Uterus (tissue), 4 donors: ENCODE results near the gene DAND5. TPM values are rescaled to one million over a fixed set of nuclear protein-coding genes. Genes with fewer than 3 reads are reported as not detected.

Source experiments
- DNase-seq, 2 donors: peaks; one replicate each; pipeline ENCODE4 v3.0.0-alpha.2; 2019 to 2020
- H3K27ac ChIP-seq, 2 donors: fragments of 200-600 bp; sonication (generic); 1 replicate in 1 of 2; 2 replicates in 1 of 2; pipeline ENCODE4 v1.5.1; 2016 to 2018
- H3K27me3 ChIP-seq, 2 donors: fragments of 200-600 bp; sonication (generic); one replicate each; pipeline ENCODE4 v1.5.1; 2018 to 2019; ENCODE audit warnings: control low read depth in 1 of 2
- H3K36me3 ChIP-seq, 2 donors: fragments of 200-600 bp; sonication (generic); one replicate each; pipeline ENCODE4 v1.5.1; 2019; ENCODE audit warnings: control low read depth in 1 of 2
- H3K4me1 ChIP-seq, 2 donors: fragments of 200-600 bp; sonication (generic); one replicate each; pipeline ENCODE4 v1.5.1; 2018 to 2019; ENCODE audit warnings: control low read depth in 1 of 2
- H3K4me3 ChIP-seq, 2 donors: fragments of 200-600 bp; sonication (generic); 1 replicate in 1 of 2; 2 replicates in 1 of 2; pipeline ENCODE4 v1.5.1; 2018 to 2019; ENCODE audit warnings: mild to moderate bottlenecking in 1 of 2
- H3K9me3 ChIP-seq, 2 donors: fragments of 200-600 bp; sonication (generic); one replicate each; pipeline ENCODE4 v1.5.1; 2019; ENCODE audit warnings: control low read depth in 1 of 2
- POLR2A ChIP-seq, 2 donors: fragments of 450-650 bp; IDR thresholded peaks; one replicate each; pipeline ENCODE4 v1.6.1; 2016; ENCODE audit warnings: antibody characterized with exemption in 2 of 2, mild to moderate bottlenecking in 1 of 2, moderate library complexity in 1 of 2
- intact Hi-C: fragments of 100-400 bp; cut with DNase I; formaldehyde crosslinking; loops from one replicate; pipeline ENCODE4 v1.15.1; 2023; ENCODE audit warnings: low total_unique reads
- total RNA-seq, 4 donors: library from RNA; depleted of rRNA in 3 of 4; stranded (reverse); fragments of >200 nt in 3 of 4; gene quantifications; one replicate each; pipeline versions ENCODE4 v1.1.0 to v1.2.4, GENCODE V29; 2014 to 2023
- TF ChIP-seq, protein P1 (sequence below), 4 experiments: fragments of 200-600 bp in 2 of 4; fragments of 450-650 bp in 2 of 4; sonication (generic) in 2 of 4; IDR thresholded peaks; one replicate each; pipeline ENCODE4 v1.5.1; 2016 to 2019; ENCODE audit warnings: antibody characterized with exemption in 4 of 4, mild to moderate bottlenecking in 2 of 4, moderate library complexity in 1 of 4
- donor health status: DM: yes; HTN: yes; CAD: no.

Gene DAND5
- total RNA-seq, 4 donors from 2014 or later, result 0.14 TPM; not detected in 3

DNA sequence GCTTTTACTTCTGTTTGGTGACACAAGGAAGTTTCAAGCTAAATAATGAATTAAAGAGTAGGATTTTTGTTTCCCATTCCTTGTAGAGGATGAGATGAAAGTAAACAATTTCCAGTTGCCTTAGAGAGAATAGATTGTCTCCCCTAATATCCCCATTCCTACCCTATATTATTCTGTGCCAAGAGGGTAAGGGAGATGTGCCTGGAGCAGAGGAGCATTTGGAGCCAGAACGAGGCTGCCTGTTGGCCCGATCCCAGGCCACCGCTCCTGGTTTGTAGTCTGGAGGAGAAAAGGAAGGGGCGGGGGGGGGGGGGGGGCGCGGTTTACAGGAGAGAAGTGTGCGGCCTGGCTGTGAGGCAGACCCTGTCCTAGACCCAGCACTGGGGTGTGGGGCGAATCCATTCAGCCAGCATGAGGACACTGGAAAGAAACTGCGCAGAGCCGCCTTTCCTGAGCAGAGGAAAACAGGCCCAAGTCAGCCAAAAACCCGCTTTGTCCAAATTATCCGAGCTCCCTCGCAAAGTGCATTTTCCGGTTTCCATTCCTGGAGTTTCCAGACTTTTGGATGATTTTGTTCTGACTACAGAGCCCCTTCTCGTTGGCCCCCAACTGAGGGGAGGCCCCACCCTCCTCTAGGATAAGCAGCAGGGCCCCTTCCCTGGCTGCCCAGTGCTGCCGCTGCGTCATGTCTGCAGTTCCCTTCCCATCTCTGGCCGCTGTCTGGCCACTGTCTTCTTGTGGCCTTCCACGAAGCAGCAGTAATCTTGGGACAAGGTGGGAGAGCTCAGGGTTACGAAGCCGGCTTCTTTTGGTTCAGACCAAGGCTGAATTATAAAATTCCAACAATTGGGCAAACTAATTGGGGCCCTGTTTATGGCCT, 48.9 kb downstream of the DAND5 start:
- Histone ChIP-seq H3K4me3 (peak overlapping the region; percentile 1 to 29), H3K27me3 (no peaks in the 10 kb centered on the region), H3K27ac (peak overlapping the region; percentile 95 to 99), H3K4me1 (peaks cover 8 to 28% of the 10 kb centered on the region in 2 donors), H3K36me3 (no peaks in the 10 kb centered on the region), H3K9me3 (no peaks in the 10 kb centered on the region)
- TF ChIP-seq POLR2A (IDR thresholded peaks at IDR 0.05), result peak in 1 of 2 donors; percentile 7
- TF ChIP-seq, protein P1, sequence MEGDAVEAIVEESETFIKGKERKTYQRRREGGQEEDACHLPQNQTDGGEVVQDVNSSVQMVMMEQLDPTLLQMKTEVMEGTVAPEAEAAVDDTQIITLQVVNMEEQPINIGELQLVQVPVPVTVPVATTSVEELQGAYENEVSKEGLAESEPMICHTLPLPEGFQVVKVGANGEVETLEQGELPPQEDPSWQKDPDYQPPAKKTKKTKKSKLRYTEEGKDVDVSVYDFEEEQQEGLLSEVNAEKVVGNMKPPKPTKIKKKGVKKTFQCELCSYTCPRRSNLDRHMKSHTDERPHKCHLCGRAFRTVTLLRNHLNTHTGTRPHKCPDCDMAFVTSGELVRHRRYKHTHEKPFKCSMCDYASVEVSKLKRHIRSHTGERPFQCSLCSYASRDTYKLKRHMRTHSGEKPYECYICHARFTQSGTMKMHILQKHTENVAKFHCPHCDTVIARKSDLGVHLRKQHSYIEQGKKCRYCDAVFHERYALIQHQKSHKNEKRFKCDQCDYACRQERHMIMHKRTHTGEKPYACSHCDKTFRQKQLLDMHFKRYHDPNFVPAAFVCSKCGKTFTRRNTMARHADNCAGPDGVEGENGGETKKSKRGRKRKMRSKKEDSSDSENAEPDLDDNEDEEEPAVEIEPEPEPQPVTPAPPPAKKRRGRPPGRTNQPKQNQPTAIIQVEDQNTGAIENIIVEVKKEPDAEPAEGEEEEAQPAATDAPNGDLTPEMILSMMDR (IDR thresholded peaks at IDR 0.05), result no peak
- DNase-seq, result peak; percentile 84 to 86
- intact Hi-C loops, result no loop called here

DNA sequence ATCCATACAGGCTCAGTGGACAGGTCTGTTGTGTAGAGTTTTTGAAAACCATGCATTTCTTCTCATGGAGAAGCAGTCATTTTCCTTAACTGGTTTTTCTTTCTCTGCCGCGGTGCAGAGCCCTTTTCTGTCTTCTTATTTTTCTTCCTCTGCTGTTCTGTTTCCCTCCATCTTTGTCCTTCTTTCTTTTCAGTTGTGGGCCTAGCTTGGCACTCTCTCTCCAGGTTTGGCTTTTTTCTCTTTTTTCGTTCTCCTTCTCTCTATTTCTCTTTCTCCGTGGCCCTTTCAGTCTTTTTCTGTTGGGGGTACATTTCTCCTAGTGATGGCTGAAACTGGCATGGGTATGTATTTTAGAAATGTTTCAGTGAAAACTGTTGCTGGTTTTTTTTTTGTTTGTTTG, 50.0 kb downstream of the DAND5 start:
- H3K36me3 ChIP-seq, result no peaks in the 10 kb centered on the region
- no peaks in the 10 kb centered on the region for H3K9me3 ChIP-seq
- peaks cover 8 to 28% of the 10 kb centered on the region in 2 donors for H3K4me1 ChIP-seq
- intact Hi-C loops, result no loop called here
- H3K4me3 ChIP-seq, result no peak overlapping the region
- no peaks in the 10 kb centered on the region for H3K27me3 ChIP-seq
- TF ChIP-seq POLR2A (IDR thresholded peaks at IDR 0.05), result no peak
- TF ChIP-seq, protein P1 (IDR thresholded peaks at IDR 0.05), result no peak
- no peak for DNase-seq
- H3K27ac ChIP-seq, result peak overlapping the region; percentile 95 to 99

DNA sequence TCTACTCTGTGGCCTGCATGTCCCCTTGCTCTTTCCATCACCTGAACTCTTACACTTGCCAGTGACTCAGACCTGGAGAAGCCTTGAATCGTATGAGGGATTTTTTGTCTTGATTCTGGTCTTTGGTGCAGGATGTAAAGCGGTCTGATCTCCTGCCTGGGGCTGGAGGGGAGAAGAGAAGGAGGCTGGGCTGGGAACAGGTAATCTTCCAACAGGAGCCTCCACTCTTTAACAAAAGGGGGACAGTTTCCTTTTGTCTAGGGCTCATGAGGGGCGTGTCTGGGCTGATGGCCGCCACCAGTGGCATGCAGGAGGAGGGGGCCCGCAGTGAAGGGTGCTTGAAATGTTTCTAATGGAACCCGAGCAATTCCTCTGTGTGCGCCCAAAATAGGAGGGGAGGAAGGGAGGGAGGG, 50.6 kb downstream of the DAND5 start:
- peak overlapping the region; percentile 95 to 99 for H3K27ac ChIP-seq
- H3K9me3 ChIP-seq, result no peaks in the 10 kb centered on the region
- DNase-seq, result peak in 1 of 2 donors; percentile 20
- TF ChIP-seq, protein P1 (IDR thresholded peaks at IDR 0.05), result no peak
- TF ChIP-seq POLR2A (IDR thresholded peaks at IDR 0.05), result no peak
- no peaks in the 10 kb centered on the region for H3K27me3 ChIP-seq
- H3K4me3 ChIP-seq, result no peak overlapping the region
- no peaks in the 10 kb centered on the region for H3K36me3 ChIP-seq
- H3K4me1 ChIP-seq, result peaks cover 8 to 28% of the 10 kb centered on the region in 2 donors
- intact Hi-C loops, result no loop called here

DNA sequence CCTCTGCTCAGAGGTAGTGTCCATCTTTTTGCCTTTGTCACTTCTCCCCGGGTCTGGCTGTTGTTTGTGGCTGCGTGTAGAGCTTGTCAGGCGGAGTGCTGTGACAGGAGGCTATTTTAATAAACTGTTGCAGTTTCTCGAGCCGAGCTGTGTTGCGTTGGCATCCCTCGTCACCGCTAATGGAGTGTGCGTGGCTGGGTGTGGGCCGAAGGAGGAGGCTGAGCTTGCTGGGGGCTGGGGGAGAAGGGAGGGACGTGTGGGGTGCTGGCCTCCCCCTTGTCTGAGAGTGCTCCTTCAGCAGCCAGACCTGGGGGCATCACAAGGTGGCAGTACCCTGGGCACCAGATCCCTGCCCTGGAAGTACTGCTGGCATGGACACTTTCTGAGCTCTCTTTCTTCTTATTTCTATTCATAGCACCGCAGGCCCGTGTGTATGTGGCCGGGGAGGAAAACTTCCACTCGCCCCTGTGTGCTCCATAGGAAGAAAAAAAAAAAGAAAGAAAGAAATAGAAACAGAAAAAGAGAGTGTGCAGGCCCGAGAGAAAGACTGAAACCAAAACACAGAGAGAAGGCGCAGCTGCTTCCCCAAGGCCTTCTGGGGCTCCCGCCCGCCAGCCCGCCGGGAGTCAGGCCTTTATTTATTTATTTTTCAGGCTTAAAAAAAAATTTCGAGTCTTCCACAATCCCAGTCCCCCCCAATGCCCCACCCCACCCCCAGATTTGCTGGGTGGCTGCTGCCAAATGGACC, 52.9 kb downstream of the DAND5 start:
- intact Hi-C loops, result no loop called here
- DNase-seq, result peak; percentile 59 to 62
- Histone ChIP-seq H3K9me3 (no peaks in the 10 kb centered on the region), H3K27me3 (no peaks in the 10 kb centered on the region), H3K27ac (peak overlapping the region; percentile 95 to 99), H3K36me3 (no peaks in the 10 kb centered on the region), H3K4me1 (peaks cover 8 to 27% of the 10 kb centered on the region in 2 donors), H3K4me3 (peak overlapping the region; percentile 33 to 40)
- TF ChIP-seq, protein P1 (IDR thresholded peaks at IDR 0.05), result no peak
- TF ChIP-seq POLR2A (IDR thresholded peaks at IDR 0.05), result no peak
